Stimulated activated CD4-positive, alpha-beta T cell treated with anti-CD3 and anti-CD28 coated beads, Interleukin-12 subunit alpha, Interleukin-12 subunit beta, amount 100 ng/mL, for 24 hours (primary cell): Measurements from ENCODE around the gene CES5A.
"Not testable (repeated sequence)": the region's sequence is repeated elsewhere in the genome, so short reads cannot be mapped to it uniquely, and the experiment has no call there.

ENCODE experiments used
- DNase-seq, 2 experiments: peaks; one replicate each; pipeline ENCODE4 v3.0.0-alpha.2; 2020; ENCODE audit warnings: low read depth in 2 of 2

CES5A gene

GRCh38 chr16:55875273-55875672 lies at the start of gene CES5A:
CES5A (minus strand) TSS chr16:55875373; CDS start chr16:55875221, 152 bp downstream.
- no peak for DNase-seq

DNA sequence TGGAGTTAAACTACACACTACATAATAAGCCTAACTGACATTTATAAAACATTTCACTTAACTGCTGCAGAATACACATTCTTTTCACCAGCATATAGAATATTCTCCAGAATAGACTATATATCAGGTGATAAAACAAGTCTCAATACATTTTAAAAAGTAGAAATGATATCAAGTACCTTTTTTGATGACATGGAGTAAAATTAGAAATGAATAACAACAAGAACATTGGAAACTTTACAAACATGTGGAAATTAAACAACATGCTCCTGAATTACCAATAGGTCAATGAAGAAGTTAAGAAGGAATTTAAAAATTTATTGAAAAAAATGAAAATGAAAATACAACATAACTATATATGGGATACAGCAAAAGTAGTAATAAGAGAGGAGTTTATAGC lies 47.5 kb upstream of the CES5A start:
- no peak for DNase-seq

- no peak for DNase-seq
These were observed 42.4 kb upstream of the CES5A start for GRCh38 chr16:55917373-55918160.

DNA sequence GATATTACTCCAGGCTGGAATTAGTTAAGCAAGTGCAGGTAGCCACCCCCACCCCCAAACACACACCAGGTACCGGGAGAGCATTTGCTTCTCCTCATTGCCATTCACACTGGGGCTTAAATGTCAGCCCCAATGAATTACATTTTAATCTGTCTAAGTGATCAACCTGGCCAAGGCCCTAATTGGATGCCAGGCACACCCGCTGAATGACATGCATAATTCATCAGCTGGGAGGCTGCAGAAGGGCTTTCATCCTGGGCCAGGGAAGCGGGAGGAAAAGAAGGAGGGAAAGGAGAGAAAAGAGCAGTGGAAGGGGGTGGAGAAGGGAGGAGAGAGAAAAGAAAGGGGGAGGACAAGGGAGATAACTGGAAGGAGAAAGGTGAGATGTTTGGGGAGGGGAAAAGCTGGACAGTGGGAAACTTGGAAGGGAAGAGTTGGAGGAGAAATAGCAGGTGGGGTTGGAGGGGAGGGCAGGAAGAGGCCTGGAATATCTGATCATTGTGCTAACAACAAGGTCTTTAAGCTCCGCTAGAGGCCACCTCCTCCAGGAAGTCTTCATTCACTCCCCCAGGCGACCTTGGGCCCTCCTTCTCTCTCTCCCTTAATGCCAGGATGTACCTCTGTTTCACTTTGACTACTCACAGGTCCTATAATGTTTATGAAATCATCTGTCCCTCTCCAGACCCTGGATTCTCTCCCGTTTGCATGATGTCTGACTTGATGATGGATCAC lies 40.1 kb upstream of the CES5A start:
- no peak for DNase-seq

- DNase-seq, result no peak
These were observed 39.2 kb upstream of the CES5A start for GRCh38 chr16:55914383-55914782.

- no peak for DNase-seq
These were observed 38.5 kb upstream of the CES5A start for GRCh38 chr16:55913716-55914115.

GRCh38 chr16:55913121-55913520 lies 37.9 kb upstream of the CES5A start:
- DNase-seq, result not testable (repeated sequence)

DNA sequence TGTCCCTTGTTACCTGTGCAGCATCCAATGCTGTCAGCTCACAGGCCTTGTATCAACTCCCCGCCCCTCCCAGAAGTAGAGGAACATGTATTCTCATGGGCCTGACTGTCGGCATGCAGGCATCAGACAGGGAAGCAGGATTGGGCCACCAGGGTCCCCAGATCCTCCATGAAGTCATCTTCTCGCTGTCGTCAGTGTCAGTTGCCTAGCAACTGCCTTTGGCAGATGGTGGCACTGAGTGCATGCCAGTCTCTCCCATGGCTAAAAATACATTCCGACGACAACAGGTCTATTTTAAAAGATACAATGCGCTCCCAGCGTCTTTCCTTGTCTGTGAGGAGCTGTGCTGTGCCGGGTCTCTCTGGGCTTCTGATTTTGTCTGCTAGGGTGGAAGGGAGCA lies 36.8 kb upstream of the CES5A start:
- no peak for DNase-seq

DNA sequence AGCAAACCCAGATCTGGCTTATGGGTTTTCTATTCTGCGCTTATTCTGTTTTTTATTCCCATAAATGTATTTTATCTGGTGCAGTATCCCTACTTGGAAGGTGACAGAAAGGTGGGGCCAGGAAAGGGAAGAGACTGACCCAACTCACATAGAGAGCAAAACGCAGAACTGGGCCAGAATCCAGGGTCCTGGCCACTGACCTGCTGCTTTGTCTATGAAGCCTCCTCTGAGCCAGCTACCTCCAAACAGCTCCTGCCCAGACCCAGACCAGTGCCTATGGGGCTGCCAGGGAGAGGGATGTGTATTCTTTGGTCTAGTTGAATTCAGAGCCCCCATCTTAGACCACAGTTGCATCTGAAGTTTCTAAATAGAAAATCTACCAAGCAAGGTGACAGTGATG lies 36.4 kb upstream of the CES5A start:
- no peak for DNase-seq

DNA sequence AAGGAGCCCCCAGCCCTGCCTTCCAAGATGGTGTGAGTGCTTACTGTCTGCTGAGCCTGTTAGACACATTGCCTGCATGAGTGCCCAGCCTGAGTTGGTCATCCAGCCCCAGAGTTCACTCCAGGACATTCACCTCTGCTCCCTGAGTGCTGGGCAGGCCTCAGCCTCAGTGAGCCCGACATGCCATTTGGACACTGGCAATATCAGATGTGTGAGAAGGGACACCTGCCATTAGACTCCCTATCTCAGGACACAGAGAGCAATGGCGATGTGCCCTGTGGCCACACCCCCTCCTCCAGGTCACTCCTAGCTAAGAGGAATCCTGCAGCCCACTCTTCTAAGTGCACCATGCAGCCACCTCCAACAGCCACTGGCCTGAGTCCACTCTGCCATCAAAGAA lies 34.7 kb upstream of the CES5A start:
- DNase-seq, result no peak

- no peak for DNase-seq
These were observed 33.5 kb upstream of the CES5A start for GRCh38 chr16:55908641-55909040.

GRCh38 chr16:55907661-55908060 lies 32.5 kb upstream of the CES5A start:
- no peak for DNase-seq

DNA sequence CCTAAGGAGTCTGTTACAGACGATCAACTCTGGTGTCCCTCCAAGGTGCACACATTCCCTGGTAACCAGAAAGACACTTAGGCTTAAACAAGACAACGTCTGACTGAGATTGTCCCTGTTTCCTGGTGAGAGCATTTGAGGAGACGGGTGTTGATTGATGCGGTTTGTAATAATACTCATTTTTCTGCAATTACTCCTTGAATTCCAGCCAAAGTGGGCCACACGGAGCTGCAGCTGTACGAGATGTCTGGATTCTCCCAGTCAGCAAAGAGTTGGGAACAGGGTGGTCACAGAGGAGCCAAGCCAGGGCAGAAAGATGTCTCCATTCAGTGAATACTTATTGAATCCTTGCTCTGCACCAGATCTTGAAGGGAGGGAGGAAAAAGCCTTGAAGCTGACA lies 30.9 kb upstream of the CES5A start:
- DNase-seq, result no peak

GRCh38 chr16:55905651-55906050 lies 30.5 kb upstream of the CES5A start:
- no peak for DNase-seq

DNA sequence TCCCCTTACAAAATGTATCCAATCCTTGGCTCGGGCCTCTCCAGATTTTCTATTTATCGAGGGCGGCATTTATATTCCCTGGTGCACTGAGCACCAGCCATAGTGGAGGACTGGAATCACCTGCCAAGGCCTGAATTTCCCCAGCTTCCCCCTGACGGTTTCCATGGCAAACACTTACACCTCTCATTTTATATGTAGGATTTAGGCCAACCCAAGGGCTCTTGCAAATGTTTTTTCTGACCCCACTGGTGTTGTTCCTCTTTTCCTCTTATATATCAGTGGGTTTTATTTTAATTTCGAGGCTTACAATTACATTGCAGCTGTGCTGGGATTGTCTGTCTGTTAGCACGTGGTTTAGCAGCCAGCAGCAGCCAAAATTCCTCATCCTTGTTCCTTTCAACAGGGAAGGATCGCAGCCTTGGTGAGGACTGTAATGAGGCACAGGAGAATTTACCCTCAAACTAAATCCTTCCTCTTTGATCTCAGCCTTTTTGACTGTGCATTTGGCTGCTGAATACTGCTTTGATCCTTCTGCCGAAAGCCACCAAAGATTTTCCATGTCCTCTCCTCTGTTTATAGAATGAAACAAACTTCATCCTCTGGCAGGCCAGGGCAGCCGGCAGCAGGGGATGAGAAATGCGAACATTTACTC lies 26.5 kb upstream of the CES5A start:
- DNase-seq, result no peak

- no peak for DNase-seq
These were observed 25.6 kb upstream of the CES5A start for GRCh38 chr16:55900616-55901393.

DNA sequence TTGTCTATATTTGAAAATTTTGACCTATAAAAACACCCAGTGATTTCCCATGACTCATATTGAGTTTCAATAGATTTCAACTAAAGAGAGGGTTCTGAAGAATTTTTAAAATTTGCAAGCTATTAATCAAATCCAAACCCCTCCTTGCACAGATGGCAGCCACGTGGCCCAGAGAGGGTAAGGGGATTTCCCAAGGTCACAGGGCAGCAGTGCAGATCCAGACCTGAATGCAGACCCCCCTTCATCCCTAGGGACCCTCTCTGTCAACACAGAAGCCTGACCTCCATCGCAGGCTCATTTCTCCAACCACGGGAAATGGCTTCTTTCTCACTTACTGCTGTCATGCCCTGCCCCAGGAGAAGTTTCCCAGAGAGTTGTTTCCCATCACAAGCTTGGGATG lies 24.7 kb upstream of the CES5A start:
- no peak for DNase-seq

- no peak for DNase-seq
These were observed 23.4 kb upstream of the CES5A start for GRCh38 chr16:55898592-55898991.

- no peak for DNase-seq
These were observed 17.6 kb upstream of the CES5A start for GRCh38 chr16:55892821-55893220.

- DNase-seq, result no peak
These were observed 14.3 kb upstream of the CES5A start for GRCh38 chr16:55889518-55889917.

GRCh38 chr16:55888546-55888945 lies 13.4 kb upstream of the CES5A start:
- DNase-seq, result no peak

- no peak for DNase-seq
These were observed 1.7 kb upstream of the CES5A start for GRCh38 chr16:55876854-55877253.
